Measurements from ENCODE around the gene PTCD3. TPM values are rescaled to one million over a fixed set of nuclear protein-coding genes. Genes with fewer than 3 reads are reported as not detected.

Gene PTCD3
- total RNA-seq, 1 donor from 2014 or later: 123 TPM

- Histone ChIP-seq H3K27me3 (no peaks in the 10 kb centered on the region), H3K9me3 (no peaks in the 10 kb centered on the region), H3K4me3 (no peak overlapping the region), H3K36me3 (peaks cover 94 to 99% of the 10 kb centered on the region in 2 donors), H3K27ac (no peak overlapping the region), H3K4me1 (no peaks in the 10 kb centered on the region)
- no peak for TF ChIP-seq CTCF (IDR thresholded peaks at IDR 0.05)
- DNase-seq (ENCODE audit: low spot score in 2 of 2): no peak
- intact Hi-C loops (cut with DNase I): no loop called here
Measured at GRCh38 chr2:86124683-86125082, 18.6 kb downstream of the PTCD3 start.

- H3K27me3 ChIP-seq: no peaks in the 10 kb centered on the region
- no peak overlapping the region for H3K4me3 ChIP-seq
- H3K27ac ChIP-seq: no peak overlapping the region
- no peaks in the 10 kb centered on the region for H3K9me3 ChIP-seq
- no peaks in the 10 kb centered on the region for H3K4me1 ChIP-seq
- H3K36me3 ChIP-seq: peaks cover 93 to 100% of the 10 kb centered on the region in 2 donors
- no peak for DNase-seq (ENCODE audit: low spot score in 2 of 2)
- intact Hi-C loops (cut with DNase I): no loop called here
- TF ChIP-seq CTCF (IDR thresholded peaks at IDR 0.05): no peak
Measured at GRCh38 chr2:86134709-86135108, 28.7 kb downstream of the PTCD3 start.

DNA sequence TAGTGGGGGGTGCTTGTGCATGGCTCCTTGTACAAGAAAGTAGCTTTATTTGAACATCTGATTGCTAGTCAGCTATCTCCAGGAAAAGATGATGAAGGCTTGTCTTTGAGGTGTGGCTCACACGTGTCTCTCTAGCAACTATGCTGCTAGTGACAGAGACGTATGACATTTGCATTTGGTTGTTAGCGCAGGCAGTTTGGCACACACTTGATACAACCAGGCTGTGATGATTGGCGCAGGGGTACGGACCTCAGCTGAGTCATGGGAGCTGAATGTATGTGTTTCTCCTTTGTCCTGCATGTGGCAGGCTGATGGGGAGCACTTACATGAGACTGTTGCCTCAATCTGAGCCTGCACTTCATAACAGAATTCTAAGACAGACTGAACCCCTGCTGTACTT is 29.6 kb downstream of the PTCD3 start:
- Histone ChIP-seq H3K27me3 (no peaks in the 10 kb centered on the region), H3K36me3 (peaks cover 91 to 93% of the 10 kb centered on the region in 2 donors), H3K4me1 (no peaks in the 10 kb centered on the region), H3K27ac (no peak overlapping the region), H3K4me3 (no peak overlapping the region), H3K9me3 (no peaks in the 10 kb centered on the region)
- intact Hi-C loops (cut with DNase I): no loop called here
- DNase-seq (ENCODE audit: low spot score in 2 of 2): no peak
- no peak for TF ChIP-seq CTCF (IDR thresholded peaks at IDR 0.05)

DNA sequence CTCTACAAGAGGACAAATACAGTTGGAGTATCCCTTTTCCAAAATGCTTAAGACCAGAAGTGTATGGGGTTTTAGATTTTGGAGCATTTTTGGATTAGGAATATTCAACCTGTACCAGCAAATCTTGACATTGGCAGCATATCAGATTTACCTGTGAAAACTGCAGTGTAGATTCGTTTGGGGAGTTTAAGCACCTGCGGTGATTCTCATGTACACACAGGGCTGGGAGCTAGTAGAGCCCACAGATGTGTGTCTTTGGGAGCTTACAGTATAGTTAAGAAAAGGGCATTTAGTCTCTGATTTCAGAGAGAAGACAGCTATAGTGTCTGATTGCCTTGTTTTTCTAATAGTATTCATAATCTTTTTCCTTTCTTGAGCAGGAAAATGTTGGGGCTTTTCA is 30.1 kb downstream of the PTCD3 start:
- no peak overlapping the region for H3K27ac ChIP-seq
- no peaks in the 10 kb centered on the region for H3K9me3 ChIP-seq
- no peaks in the 10 kb centered on the region for H3K27me3 ChIP-seq
- intact Hi-C loops (cut with DNase I): no loop called here
- DNase-seq (ENCODE audit: low spot score in 2 of 2): no peak
- TF ChIP-seq CTCF (IDR thresholded peaks at IDR 0.05): no peak
- no peaks in the 10 kb centered on the region for H3K4me1 ChIP-seq
- no peak overlapping the region for H3K4me3 ChIP-seq
- peaks cover 87 to 95% of the 10 kb centered on the region in 2 donors for H3K36me3 ChIP-seq

- peaks cover 83 to 94% of the 10 kb centered on the region in 2 donors for H3K36me3 ChIP-seq
- DNase-seq (ENCODE audit: low spot score in 2 of 2): no peak
- H3K9me3 ChIP-seq: no peaks in the 10 kb centered on the region
- H3K27me3 ChIP-seq: no peaks in the 10 kb centered on the region
- H3K4me1 ChIP-seq: no peaks in the 10 kb centered on the region
- H3K4me3 ChIP-seq: no peak overlapping the region
- intact Hi-C loops (cut with DNase I): no loop called here
- no peak overlapping the region for H3K27ac ChIP-seq
- TF ChIP-seq CTCF (IDR thresholded peaks at IDR 0.05): no peak
Measured at GRCh38 chr2:86138736-86139625, 32.9 kb downstream of the PTCD3 start.
